Small intestine (tissue), 16 donors: Measurements from ENCODE around the gene SH2D3A. TPM values are rescaled to one million over a fixed set of nuclear protein-coding genes. Genes with fewer than 3 reads are reported as not detected.

Source experiments
- DNase-seq, 2 donors: peaks; one replicate each; pipeline versions ENCODE4 v3.0.0 to v3.0.0-alpha.2; 2013
- FAIRE-seq: peaks from 2 replicates; lab custom pipeline; 2012; peaks lifted over from hg19 to GRCh38; lab: Jason Lieb, UNC
- H3K27ac ChIP-seq, 3 donors: one replicate each; pipeline ENCODE4 v1.5.1; 2013; ENCODE audit warnings: low read length in 2 of 3, mild to moderate bottlenecking in 2 of 3, control low read depth in 1 of 3, inconsistent platforms in 1 of 3, low read depth in 1 of 3, moderate library complexity in 1 of 3
- H3K27me3 ChIP-seq, 3 donors: one replicate each; pipeline ENCODE4 v1.6.1; 2013; ENCODE audit warnings: low read length in 3 of 3, inconsistent platforms in 1 of 3; ENCODE audit not compliant: control insufficient read depth in 3 of 3, insufficient read depth in 3 of 3
- H3K36me3 ChIP-seq, 3 donors: one replicate each; pipeline ENCODE4 v1.6.1; 2013; ENCODE audit warnings: low read length in 3 of 3, inconsistent platforms in 1 of 3, low read depth in 1 of 3, mild to moderate bottlenecking in 1 of 3, moderate library complexity in 1 of 3; ENCODE audit not compliant: control insufficient read depth in 3 of 3, insufficient read depth in 2 of 3
- H3K4me1 ChIP-seq, 3 donors: one replicate each; pipeline ENCODE4 v1.6.1; 2013; ENCODE audit warnings: low read length in 2 of 3, inconsistent platforms in 1 of 3, low read depth in 1 of 3, mild to moderate bottlenecking in 1 of 3, moderate library complexity in 1 of 3; ENCODE audit not compliant: control insufficient read depth in 3 of 3, insufficient read depth in 2 of 3
- H3K4me3 ChIP-seq, 3 donors: one replicate each; pipeline ENCODE4 v1.5.1; 2013; ENCODE audit warnings: low read length in 3 of 3, control low read depth in 1 of 3, inconsistent platforms in 1 of 3, low read depth in 1 of 3, mild to moderate bottlenecking in 1 of 3, moderate library complexity in 1 of 3
- H3K9me3 ChIP-seq, 2 donors: one replicate each; pipeline ENCODE4 v1.6.1; 2013; ENCODE audit warnings: low read depth in 1 of 2, low read length in 1 of 2; ENCODE audit not compliant: control insufficient read depth in 2 of 2, insufficient read depth in 1 of 2
- WGBS, 3 donors: extraction: QIAGEN DNeasy Blood & Tissue Kit; methylation state at CpG; one replicate each; pipeline ENCODE4 v1.1.7; 2013; 5-methylcytosine and 5-hydroxymethylcytosine counted together
- long read RNA-seq, 10 donors: transcript quantifications; one replicate each; lab custom pipeline, GENCODE V29; 2026
- polyA plus RNA-seq, 4 donors: library from polyadenylated mRNA; stranded (reverse) in 3 of 4; unstranded in 1 of 4; fragments of 200-250 nt in 3 of 4; fragments of 120-200 nt in 1 of 4; gene quantifications; one replicate each; pipeline versions ENCODE4 v1.2.1 to v1.2.3, GENCODE V29; 2013
- donor health status: healthy with polysubstance abuse.
- donor health status: control.
- donor health status: control.
- donor health status: Bipolar disorder and iron deficiency.
- donor health status: healthy.

Gene SH2D3A
- 10 to 100 TPM; 23.9 to 71.6 (median 42.1) TPM for polyA plus RNA-seq
- long read RNA-seq, donor 1 = 0 reads
- long read RNA-seq, donor 2 = 0 reads
- long read RNA-seq, donor 3, partial matches to known transcripts = 0 of 1 reads
- long read RNA-seq, donor 3, other reads (novel, unspliced or antisense) = 0 of 1 reads
- long read RNA-seq, donor 4 = 0 reads
- long read RNA-seq, donor 5 = 0 reads
- long read RNA-seq, donor 6 = 0 reads
- long read RNA-seq, donor 7 = 0 reads
- long read RNA-seq, donor 8 = 0 reads
- long read RNA-seq, donor 9 = 0 reads
- long read RNA-seq, donor 10 = 0 reads

DNA sequence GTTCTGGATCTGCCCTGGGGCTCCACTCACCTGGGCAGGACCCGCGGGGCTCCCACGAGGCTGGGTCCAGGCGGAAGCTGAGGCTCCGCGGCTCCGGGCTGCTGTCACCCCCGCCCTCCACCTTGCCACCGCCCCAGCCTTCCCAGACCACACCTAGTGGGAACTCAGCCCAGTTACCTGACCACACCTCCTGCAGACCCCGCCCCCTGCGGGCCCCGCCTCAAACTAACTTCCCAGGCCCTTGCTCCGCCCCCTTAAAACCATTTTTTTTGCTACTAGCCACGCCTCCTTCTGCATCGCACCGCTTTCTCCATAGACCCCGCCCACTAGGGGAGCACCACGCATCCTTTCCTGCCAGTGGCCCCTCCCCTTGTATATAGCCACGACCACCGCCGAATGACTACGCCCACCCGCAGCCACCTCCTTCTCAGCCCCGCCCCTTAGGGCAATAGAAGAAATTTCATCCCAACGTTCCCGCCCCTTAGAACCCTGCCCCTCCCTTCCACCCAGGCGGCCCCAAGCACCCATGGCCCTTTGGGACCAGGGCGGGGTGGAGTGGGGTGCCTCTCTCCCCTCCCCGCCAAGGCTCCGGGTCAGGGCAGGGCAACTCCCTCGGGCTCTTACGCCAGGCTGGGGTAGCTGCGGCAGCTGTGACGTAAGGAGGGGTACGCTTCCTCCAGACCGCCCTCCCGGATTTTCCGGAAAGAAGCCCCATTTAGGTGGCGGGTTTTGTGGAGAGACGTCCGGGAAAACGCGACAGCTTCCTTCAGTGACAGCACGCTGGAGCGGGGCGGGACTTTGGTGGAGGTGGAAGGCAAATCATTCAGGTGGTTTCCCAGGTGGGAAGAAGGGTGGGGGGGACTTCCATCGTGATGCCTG is at the start of gene SH2D3A:
SH2D3A (minus strand) TSS at position 79 of the 879 bp plus-strand sequence. CDS start 3,687 bp downstream, outside the sequence.
- Histone ChIP-seq H3K4me3 (peak within 1 kb of the TSS; percentile 33 to 71 (median 70)), H3K27ac (peak within 1 kb of the TSS; percentile 84 to 98 (median 95)), H3K9me3 (no peaks in the 10 kb centered on the region), H3K4me1 (peaks cover 0 to 10% (median 0%) of the 10 kb centered on the region in 3 donors), H3K36me3 (peaks cover 0 to 7% (median 0%) of the 10 kb centered on the region in 3 donors), H3K27me3 (peaks cover 0 to 3% (median 0%) of the 10 kb centered on the region in 3 donors)
- peak; percentile 96 to 97 for DNase-seq
- no peak for FAIRE-seq
- WGBS, 3 donors = 0 to 2% (median 2%) methylated on average over 42 to 47 of the region's 47 CpGs

DNA sequence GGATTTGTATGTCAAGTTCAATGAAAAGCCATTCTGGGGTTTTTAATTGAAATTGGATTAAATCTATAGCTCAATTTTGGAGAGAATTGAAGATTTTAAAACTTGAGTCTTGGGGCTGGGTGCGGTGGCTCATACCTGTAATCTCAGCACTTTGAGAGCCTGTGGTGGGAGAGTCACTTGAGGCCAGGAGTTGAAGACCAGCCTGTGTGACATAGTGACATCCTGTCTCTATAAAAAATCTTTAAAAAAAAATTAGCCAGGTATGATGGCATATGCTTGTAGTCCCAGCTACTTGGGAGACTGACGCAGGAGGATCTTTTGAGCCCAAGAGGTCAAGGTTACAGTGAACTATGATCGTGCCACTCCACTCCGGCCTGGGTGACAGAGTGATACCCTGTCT is 46.4 kb upstream of the SH2D3A start:
- Histone ChIP-seq H3K4me1 (no peaks in the 10 kb centered on the region), H3K27me3 (no peaks in the 10 kb centered on the region), H3K9me3 (peaks cover 0 to 2% of the 10 kb centered on the region in 2 donors), H3K27ac (no peak overlapping the region), H3K4me3 (no peak overlapping the region), H3K36me3 (no peaks in the 10 kb centered on the region)
- FAIRE-seq = no peak
- 75 to 82% (median 76%) methylated on average over 4 of the region's 4 CpGs for WGBS, 3 donors
- DNase-seq = no peak

- Histone ChIP-seq H3K9me3 (peaks cover 0 to 2% of the 10 kb centered on the region in 2 donors), H3K4me3 (no peak overlapping the region), H3K27me3 (no peaks in the 10 kb centered on the region), H3K36me3 (no peaks in the 10 kb centered on the region), H3K27ac (no peak overlapping the region), H3K4me1 (no peaks in the 10 kb centered on the region)
- no peak for DNase-seq
- FAIRE-seq = no peak
- 88 to 94% (median 89%) methylated on average over 2 of the region's 2 CpGs for WGBS, 3 donors
Measured at GRCh38 chr19:6812612-6813011, 45.4 kb upstream of the SH2D3A start.

DNA sequence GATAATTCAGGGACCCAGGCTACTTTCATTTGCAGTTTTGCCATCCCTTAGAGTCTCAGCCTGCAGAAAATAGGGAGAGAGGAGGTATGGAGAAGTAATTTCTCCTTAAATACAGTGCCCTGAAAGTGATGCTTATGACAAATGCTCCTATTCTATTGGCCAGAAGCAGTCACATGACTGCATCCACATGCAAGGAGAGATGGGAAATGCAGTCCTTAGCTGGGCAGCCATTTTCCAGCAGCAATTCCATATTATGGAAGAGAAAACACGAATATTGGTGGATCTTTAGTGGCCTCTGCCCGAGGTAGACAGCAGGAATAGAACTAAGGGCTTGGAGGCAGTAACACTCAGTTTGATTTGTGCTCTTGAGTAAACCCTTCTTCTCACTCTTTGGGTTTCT is 44.7 kb upstream of the SH2D3A start:
- H3K27ac ChIP-seq = no peak overlapping the region
- H3K36me3 ChIP-seq = no peaks in the 10 kb centered on the region
- no peak overlapping the region for H3K4me3 ChIP-seq
- 37 to 56% (median 52%) methylated on average over 2 of the region's 2 CpGs for WGBS, 3 donors
- H3K9me3 ChIP-seq = peaks cover 0 to 2% of the 10 kb centered on the region in 2 donors
- DNase-seq (peak in 1 of 2 donors; percentile 40), FAIRE-seq (no peak)
- no peaks in the 10 kb centered on the region for H3K4me1 ChIP-seq
- H3K27me3 ChIP-seq = no peaks in the 10 kb centered on the region

DNA sequence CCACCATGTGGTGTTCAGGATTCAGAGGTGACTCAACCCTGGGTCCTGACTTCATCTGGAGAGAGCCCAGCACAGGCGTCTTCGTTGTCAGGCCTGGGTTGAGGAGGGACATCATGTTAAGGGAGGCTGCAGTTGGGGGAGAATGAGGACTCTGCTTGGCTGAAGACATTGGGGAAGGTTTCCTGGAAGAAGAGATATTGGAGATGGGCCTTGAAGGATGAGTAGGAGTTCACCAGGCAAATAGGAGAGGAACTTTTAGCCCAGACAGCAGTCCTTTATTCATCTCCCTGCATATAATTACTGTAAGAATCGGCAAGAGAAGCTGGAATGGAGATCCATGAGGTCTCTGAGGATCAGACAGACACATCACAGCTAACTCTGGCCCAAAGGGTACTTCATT is 44.1 kb upstream of the SH2D3A start:
- 77 to 92% (median 81%) methylated on average over 3 of the region's 3 CpGs for WGBS, 3 donors
- Histone ChIP-seq H3K27ac (no peak overlapping the region), H3K4me3 (no peak overlapping the region), H3K9me3 (peaks cover 0 to 2% of the 10 kb centered on the region in 2 donors), H3K4me1 (no peaks in the 10 kb centered on the region), H3K36me3 (no peaks in the 10 kb centered on the region), H3K27me3 (no peaks in the 10 kb centered on the region)
- FAIRE-seq (no peak), DNase-seq (no peak)

- no peak overlapping the region for H3K27ac ChIP-seq
- 56 to 67% (median 60%) methylated on average over 4 of the region's 4 CpGs for WGBS, 3 donors
- no peak for FAIRE-seq
- H3K36me3 ChIP-seq = no peaks in the 10 kb centered on the region
- H3K4me1 ChIP-seq = no peaks in the 10 kb centered on the region
- H3K4me3 ChIP-seq = no peak overlapping the region
- H3K9me3 ChIP-seq = peaks cover 0 to 2% of the 10 kb centered on the region in 2 donors
- no peak for DNase-seq
- H3K27me3 ChIP-seq = no peaks in the 10 kb centered on the region
Measured at GRCh38 chr19:6809262-6809661, 42.0 kb upstream of the SH2D3A start.

DNA sequence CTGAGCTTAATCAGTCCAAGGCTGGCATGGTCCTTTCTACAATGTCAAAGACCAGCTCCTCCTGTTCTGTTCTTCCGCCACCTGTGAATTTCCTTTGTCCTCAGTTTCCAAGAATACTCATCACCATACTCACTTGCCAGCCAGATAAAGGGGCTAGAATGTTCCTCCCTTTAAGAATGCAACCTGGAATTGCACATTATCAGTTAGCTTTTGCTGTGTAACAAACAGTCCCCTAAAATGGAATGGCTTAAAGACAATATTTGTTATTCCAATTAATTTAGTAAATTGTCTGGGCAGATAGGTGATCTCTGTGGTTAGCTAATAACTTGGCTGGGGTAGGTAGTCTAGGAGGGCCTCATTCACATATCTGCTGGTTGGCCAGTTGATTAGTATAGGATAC is 41.3 kb upstream of the SH2D3A start:
- Histone ChIP-seq H3K4me1 (no peaks in the 10 kb centered on the region), H3K27me3 (no peaks in the 10 kb centered on the region), H3K9me3 (peaks cover 0 to 2% of the 10 kb centered on the region in 2 donors), H3K4me3 (no peak overlapping the region), H3K27ac (no peak overlapping the region), H3K36me3 (no peaks in the 10 kb centered on the region)
- DNase-seq (no peak), FAIRE-seq (no peak)
- WGBS, 3 donors = 82 to 100% (median 98%) methylated on average over 1 of the region's 1 CpG

- Histone ChIP-seq H3K4me1 (no peaks in the 10 kb centered on the region), H3K36me3 (no peaks in the 10 kb centered on the region), H3K4me3 (no peak overlapping the region), H3K27me3 (peaks cover 0 to 4% (median 0%) of the 10 kb centered on the region in 3 donors), H3K27ac (no peak overlapping the region), H3K9me3 (no peaks in the 10 kb centered on the region)
- no peak for FAIRE-seq
- DNase-seq = no peak
- WGBS, 3 donors = 91 to 93% (median 91%) methylated on average over 5 of the region's 5 CpGs
Measured at GRCh38 chr19:6807291-6807690, 40.1 kb upstream of the SH2D3A start.
